Sigmoid colon (tissue), 4 donors: ENCODE results near the gene ACBD6.

ENCODE experiments used
- EP300 ChIP-seq, 4 donors: sonication (generic); formaldehyde crosslinking; IDR thresholded peaks; one replicate each; pipeline ENCODE4 v1.6.1; 2017; ENCODE audit warnings: antibody characterized with exemption in 4 of 4
- POLR2A ChIP-seq, 2 donors: fragments of 450-650 bp; IDR thresholded peaks; one replicate each; pipeline ENCODE4 v1.6.1; 2016; ENCODE audit warnings: antibody characterized with exemption in 2 of 2, mild to moderate bottlenecking in 2 of 2, moderate library complexity in 2 of 2
- POLR2AphosphoS5 ChIP-seq, 4 donors: sonication (generic); formaldehyde crosslinking; IDR thresholded peaks; one replicate each; pipeline ENCODE4 v1.6.1; 2017; ENCODE audit warnings: antibody characterized with exemption in 4 of 4
- TF ChIP-seq, protein P1 (sequence below), 4 experiments: fragments of 450-650 bp in 3 of 4; fragments of 200-600 bp in 1 of 4; IDR thresholded peaks; one replicate each; pipeline ENCODE4 v1.5.1; 2016 to 2019; ENCODE audit warnings: antibody characterized with exemption in 4 of 4, mild to moderate bottlenecking in 3 of 4, moderate library complexity in 2 of 4

GRCh38 chr1:180528868-180529470 lies 26.6 kb upstream of the ACBD6 start:
- TF ChIP-seq, protein P1, sequence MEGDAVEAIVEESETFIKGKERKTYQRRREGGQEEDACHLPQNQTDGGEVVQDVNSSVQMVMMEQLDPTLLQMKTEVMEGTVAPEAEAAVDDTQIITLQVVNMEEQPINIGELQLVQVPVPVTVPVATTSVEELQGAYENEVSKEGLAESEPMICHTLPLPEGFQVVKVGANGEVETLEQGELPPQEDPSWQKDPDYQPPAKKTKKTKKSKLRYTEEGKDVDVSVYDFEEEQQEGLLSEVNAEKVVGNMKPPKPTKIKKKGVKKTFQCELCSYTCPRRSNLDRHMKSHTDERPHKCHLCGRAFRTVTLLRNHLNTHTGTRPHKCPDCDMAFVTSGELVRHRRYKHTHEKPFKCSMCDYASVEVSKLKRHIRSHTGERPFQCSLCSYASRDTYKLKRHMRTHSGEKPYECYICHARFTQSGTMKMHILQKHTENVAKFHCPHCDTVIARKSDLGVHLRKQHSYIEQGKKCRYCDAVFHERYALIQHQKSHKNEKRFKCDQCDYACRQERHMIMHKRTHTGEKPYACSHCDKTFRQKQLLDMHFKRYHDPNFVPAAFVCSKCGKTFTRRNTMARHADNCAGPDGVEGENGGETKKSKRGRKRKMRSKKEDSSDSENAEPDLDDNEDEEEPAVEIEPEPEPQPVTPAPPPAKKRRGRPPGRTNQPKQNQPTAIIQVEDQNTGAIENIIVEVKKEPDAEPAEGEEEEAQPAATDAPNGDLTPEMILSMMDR (IDR thresholded peaks at IDR 0.05) = no peak
- TF ChIP-seq POLR2AphosphoS5 (IDR thresholded peaks at IDR 0.05) (no peak), EP300 (IDR thresholded peaks at IDR 0.05) (no peak), POLR2A (IDR thresholded peaks at IDR 0.05) (no peak)
